ENCODE measurements around the gene CENPP. TPM values are rescaled to one million over a fixed set of nuclear protein-coding genes. Genes with fewer than 3 reads are reported as not detected.

Gene CENPP
- total RNA-seq, 1 experiment from 2014 or later, result 14.3 TPM

DNA sequence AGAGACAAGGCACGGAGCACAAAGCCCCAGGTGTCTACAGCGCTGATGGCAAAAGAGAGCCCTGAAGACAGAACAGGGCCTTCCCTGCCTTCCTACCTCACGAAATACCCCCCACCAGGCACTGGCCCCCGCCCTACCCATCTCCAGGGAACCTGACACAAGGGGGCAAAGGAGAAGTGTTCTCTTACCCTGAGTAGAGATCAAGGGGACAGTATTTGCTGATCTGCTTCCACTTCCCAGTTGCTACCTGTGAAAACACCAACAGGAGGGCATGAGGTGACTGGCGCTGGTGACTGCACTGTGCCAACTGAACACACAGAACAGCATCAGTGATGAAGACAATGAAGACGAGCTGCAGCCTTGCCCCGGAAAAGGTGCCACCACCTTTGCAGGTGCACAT lies 316.8 kb downstream of the CENPP start:
- POLR2A ChIA-PET, result no interaction called here

More for the DNA sequence above, 316.8 kb downstream of the CENPP start:
- TF ChIP-seq TCF7 (CRISPR knock-in tag; IDR thresholded peaks at IDR 0.05; ENCODE audit: low read depth) (no peak), IRF2 (CRISPR knock-in tag; IDR thresholded peaks at IDR 0.05; ENCODE audit: borderline replicate concordance, low read depth) (no peak), CREM (CRISPR knock-in tag; IDR thresholded peaks at IDR 0.05) (no peak), CDX4 (CRISPR knock-in tag; IDR thresholded peaks at IDR 0.05; ENCODE audit: borderline replicate concordance) (no peak), ZBTB21 (CRISPR knock-in tag; IDR thresholded peaks at IDR 0.05; ENCODE audit: borderline replicate concordance) (no peak), AFF4 (CRISPR knock-in tag; IDR thresholded peaks at IDR 0.05; ENCODE audit: borderline replicate concordance) (no peak), MLX (CRISPR knock-in tag; IDR thresholded peaks at IDR 0.05) (no peak), SOX15 (CRISPR knock-in tag; IDR thresholded peaks at IDR 0.05) (no peak), JUN (CRISPR knock-in tag; IDR thresholded peaks at IDR 0.05) (no peak), RORB (CRISPR knock-in tag; IDR thresholded peaks at IDR 0.05) (no peak), KAT7 (CRISPR knock-in tag; IDR thresholded peaks at IDR 0.05; ENCODE audit: borderline replicate concordance) (no peak), STAT6 (CRISPR knock-in tag; conservative IDR thresholded peaks at IDR 0.05; ENCODE audit: low read depth) (no peak), GABPB1 (CRISPR knock-in tag; IDR thresholded peaks at IDR 0.05) (no peak), FOXJ3 (CRISPR knock-in tag; IDR thresholded peaks at IDR 0.05; ENCODE audit: borderline replicate concordance) (no peak), ZNF425 (CRISPR knock-in tag; conservative IDR thresholded peaks at IDR 0.05) (no peak)
- TF ChIP-seq, protein P1, sequence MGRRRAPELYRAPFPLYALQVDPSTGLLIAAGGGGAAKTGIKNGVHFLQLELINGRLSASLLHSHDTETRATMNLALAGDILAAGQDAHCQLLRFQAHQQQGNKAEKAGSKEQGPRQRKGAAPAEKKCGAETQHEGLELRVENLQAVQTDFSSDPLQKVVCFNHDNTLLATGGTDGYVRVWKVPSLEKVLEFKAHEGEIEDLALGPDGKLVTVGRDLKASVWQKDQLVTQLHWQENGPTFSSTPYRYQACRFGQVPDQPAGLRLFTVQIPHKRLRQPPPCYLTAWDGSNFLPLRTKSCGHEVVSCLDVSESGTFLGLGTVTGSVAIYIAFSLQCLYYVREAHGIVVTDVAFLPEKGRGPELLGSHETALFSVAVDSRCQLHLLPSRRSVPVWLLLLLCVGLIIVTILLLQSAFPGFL (CRISPR knock-in tag; IDR thresholded peaks at IDR 0.05; ENCODE audit: borderline replicate concordance), result no peak
- TF ChIP-seq, protein P2, sequence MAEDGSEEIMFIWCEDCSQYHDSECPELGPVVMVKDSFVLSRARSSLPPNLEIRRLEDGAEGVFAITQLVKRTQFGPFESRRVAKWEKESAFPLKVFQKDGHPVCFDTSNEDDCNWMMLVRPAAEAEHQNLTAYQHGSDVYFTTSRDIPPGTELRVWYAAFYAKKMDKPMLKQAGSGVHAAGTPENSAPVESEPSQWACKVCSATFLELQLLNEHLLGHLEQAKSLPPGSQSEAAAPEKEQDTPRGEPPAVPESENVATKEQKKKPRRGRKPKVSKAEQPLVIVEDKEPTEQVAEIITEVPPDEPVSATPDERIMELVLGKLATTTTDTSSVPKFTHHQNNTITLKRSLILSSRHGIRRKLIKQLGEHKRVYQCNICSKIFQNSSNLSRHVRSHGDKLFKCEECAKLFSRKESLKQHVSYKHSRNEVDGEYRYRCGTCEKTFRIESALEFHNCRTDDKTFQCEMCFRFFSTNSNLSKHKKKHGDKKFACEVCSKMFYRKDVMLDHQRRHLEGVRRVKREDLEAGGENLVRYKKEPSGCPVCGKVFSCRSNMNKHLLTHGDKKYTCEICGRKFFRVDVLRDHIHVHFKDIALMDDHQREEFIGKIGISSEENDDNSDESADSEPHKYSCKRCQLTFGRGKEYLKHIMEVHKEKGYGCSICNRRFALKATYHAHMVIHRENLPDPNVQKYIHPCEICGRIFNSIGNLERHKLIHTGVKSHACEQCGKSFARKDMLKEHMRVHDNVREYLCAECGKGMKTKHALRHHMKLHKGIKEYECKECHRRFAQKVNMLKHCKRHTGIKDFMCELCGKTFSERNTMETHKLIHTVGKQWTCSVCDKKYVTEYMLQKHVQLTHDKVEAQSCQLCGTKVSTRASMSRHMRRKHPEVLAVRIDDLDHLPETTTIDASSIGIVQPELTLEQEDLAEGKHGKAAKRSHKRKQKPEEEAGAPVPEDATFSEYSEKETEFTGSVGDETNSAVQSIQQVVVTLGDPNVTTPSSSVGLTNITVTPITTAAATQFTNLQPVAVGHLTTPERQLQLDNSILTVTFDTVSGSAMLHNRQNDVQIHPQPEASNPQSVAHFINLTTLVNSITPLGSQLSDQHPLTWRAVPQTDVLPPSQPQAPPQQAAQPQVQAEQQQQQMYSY (CRISPR knock-in tag; IDR thresholded peaks at IDR 0.05), result no peak
- TF ChIP-seq, protein P3, sequence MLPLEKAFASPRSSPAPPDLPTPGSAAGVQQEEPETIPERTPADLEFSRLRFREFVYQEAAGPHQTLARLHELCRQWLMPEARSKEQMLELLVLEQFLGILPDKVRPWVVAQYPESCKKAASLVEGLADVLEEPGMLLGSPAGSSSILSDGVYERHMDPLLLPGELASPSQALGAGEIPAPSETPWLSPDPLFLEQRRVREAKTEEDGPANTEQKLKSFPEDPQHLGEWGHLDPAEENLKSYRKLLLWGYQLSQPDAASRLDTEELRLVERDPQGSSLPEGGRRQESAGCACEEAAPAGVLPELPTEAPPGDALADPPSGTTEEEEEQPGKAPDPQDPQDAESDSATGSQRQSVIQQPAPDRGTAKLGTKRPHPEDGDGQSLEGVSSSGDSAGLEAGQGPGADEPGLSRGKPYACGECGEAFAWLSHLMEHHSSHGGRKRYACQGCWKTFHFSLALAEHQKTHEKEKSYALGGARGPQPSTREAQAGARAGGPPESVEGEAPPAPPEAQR (CRISPR knock-in tag; IDR thresholded peaks at IDR 0.05), result no peak
- Mint-ChIP-seq H3K9me3 (no peaks in the 10 kb centered on the region), H3K36me3 (peaks cover 41% of the 10 kb centered on the region), H3K27me3 (ENCODE audit: low read depth) (no peaks in the 10 kb centered on the region), H3K4me1 (no peaks in the 10 kb centered on the region), H3K27ac (no peak overlapping the region), H3K4me3 (no peak overlapping the region)
- DNase-seq (ENCODE audit: low spot score), result no peak
- CTCF ChIA-PET, result no interaction called here
- no peak for ATAC-seq
